Skeletal muscle satellite cell (primary cell): Measurements from ENCODE around the gene ALDH2.
"Not testable (repeated sequence)": the region's sequence is repeated elsewhere in the genome, so short reads cannot be mapped to it uniquely, and the experiment has no call there.

Source experiments
- H3K27me3 ChIP-seq: 2 replicates; pipeline ENCODE4 v1.7.0; 2013; ENCODE audit warnings: low read length; ENCODE audit not compliant: control insufficient read depth, insufficient read depth
- H3K36me3 ChIP-seq: 2 replicates; pipeline ENCODE4 v1.7.0; 2013; ENCODE audit warnings: mild to moderate bottlenecking, control low read depth, low read length; ENCODE audit not compliant: insufficient read depth
- H3K4me1 ChIP-seq: 2 replicates; pipeline ENCODE4 v1.7.0; 2013; ENCODE audit warnings: low read length; ENCODE audit not compliant: control insufficient read depth, insufficient read depth
- H3K4me2 ChIP-seq: 2 replicates; pipeline ENCODE4 v1.7.0; 2013; ENCODE audit warnings: mild to moderate bottlenecking, low read length
- H3K4me3 ChIP-seq: 2 replicates; pipeline ENCODE4 v1.7.0; 2013; ENCODE audit warnings: low read length
- H3K9ac ChIP-seq: 2 replicates; pipeline ENCODE4 v1.7.0; 2013; ENCODE audit warnings: mild to moderate bottlenecking, low read depth, low read length, moderate library complexity
- H3K9me3 ChIP-seq: replicated peaks from 2 replicates; pipeline ENCODE4 v1.7.0; 2013; ENCODE audit warnings: mild to moderate bottlenecking, control low read depth, low read length

The ALDH2 gene

DNA sequence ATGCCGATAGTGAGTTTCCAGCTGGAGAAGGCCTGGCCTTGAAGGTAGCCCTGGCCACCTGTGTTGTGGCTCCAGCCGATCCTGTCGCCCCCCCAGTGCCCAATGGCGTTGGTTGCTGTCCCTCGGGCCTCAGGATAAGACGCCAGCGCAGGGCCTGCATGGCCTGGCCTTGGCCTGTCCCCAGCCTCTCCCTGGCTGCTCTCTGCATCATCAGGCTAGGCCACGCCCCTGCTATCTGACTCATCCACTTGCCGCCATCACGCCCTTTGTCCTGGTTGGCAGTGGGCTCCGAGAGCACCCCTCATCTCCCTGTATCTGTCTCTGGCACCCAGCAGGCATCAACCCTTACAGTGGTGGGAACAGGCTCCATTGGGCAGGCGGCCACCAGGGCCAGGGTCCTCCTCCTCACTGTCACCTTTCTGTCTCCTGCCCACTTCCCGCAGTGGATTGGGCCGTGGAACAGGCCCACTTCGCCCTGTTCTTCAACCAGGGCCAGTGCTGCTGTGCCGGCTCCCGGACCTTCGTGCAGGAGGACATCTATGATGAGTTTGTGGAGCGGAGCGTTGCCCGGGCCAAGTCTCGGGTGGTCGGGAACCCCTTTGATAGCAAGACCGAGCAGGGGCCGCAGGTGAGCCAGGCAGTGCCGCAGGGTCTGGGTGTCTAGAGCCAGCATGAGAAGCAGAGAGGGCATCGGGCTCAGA lies 25.6 kb downstream of the ALDH2 start:
- H3K4me1 ChIP-seq = peaks cover 6% of the 10 kb centered on the region

DNA sequence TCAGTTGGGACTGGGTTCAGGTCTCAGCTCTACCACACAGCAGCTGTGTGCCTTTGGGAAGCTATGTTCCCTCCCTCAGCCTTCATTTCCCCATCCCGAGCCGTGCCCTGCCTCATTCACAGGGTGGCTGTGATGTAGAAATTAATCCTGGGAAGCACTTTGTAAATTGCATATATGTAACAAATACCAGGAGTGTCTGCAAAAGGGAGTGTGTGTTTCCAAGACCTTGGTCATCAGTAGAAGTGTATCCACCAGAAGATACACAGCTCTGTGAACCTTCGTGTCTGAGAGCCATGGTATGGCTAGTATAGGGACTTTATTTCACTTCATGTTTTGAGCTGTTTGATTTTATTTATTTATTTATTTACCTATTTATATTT lies 26.1 kb downstream of the ALDH2 start:
- no peaks in the 10 kb centered on the region for H3K36me3 ChIP-seq

More for the DNA sequence above, 25.6 kb downstream of the ALDH2 start:
- H3K4me3 ChIP-seq = no peak overlapping the region
- H3K36me3 ChIP-seq = no peaks in the 10 kb centered on the region
- H3K9ac ChIP-seq = no peak overlapping the region
- H3K27me3 ChIP-seq = no peaks in the 10 kb centered on the region
- no peak overlapping the region for H3K4me2 ChIP-seq
- H3K9me3 ChIP-seq = no peaks in the 10 kb centered on the region

GRCh38 chr12:111798182-111798581 lies 31.4 kb downstream of the ALDH2 start:
- Histone ChIP-seq H3K27me3 (no peaks in the 10 kb centered on the region), H3K4me1 (no peaks in the 10 kb centered on the region), H3K9me3 (no peaks in the 10 kb centered on the region), H3K36me3 (no peaks in the 10 kb centered on the region), H3K9ac (no peak overlapping the region), H3K4me2 (no peak overlapping the region), H3K4me3 (no peak overlapping the region)

More for the DNA sequence above, 26.1 kb downstream of the ALDH2 start:
- Histone ChIP-seq H3K9me3 (no peaks in the 10 kb centered on the region), H3K4me1 (peaks cover 6% of the 10 kb centered on the region), H3K4me3 (no peak overlapping the region), H3K9ac (no peak overlapping the region), H3K4me2 (no peak overlapping the region), H3K27me3 (no peaks in the 10 kb centered on the region)

DNA sequence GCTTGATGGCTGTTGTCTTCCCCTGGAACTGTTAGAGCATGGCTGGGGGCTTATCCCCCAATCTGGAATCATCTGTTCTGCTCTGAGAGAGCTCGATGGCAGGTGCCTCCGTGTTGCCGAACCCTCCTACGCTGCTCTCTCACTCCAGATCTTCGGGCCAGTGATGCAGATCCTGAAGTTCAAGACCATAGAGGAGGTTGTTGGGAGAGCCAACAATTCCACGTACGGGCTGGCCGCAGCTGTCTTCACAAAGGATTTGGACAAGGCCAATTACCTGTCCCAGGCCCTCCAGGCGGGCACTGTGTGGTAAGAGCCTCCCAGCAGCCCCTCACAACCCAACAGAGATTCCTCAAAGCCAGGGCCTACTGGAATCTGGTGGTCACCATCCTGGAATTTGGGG lies 33.0 kb downstream of the ALDH2 start:
- H3K4me1 ChIP-seq = no peaks in the 10 kb centered on the region
- H3K9ac ChIP-seq = no peak overlapping the region
- H3K4me3 ChIP-seq = no peak overlapping the region
- H3K27me3 ChIP-seq = no peaks in the 10 kb centered on the region
- no peaks in the 10 kb centered on the region for H3K9me3 ChIP-seq
- no peak overlapping the region for H3K4me2 ChIP-seq
- no peaks in the 10 kb centered on the region for H3K36me3 ChIP-seq

- Histone ChIP-seq H3K36me3 (no peaks in the 10 kb centered on the region), H3K9me3 (no peaks in the 10 kb centered on the region), H3K27me3 (no peaks in the 10 kb centered on the region), H3K4me3 (no peak overlapping the region), H3K4me1 (no peaks in the 10 kb centered on the region), H3K9ac (no peak overlapping the region), H3K4me2 (no peak overlapping the region)
These were observed 36.4 kb downstream of the ALDH2 start for GRCh38 chr12:111803038-111803626.

DNA sequence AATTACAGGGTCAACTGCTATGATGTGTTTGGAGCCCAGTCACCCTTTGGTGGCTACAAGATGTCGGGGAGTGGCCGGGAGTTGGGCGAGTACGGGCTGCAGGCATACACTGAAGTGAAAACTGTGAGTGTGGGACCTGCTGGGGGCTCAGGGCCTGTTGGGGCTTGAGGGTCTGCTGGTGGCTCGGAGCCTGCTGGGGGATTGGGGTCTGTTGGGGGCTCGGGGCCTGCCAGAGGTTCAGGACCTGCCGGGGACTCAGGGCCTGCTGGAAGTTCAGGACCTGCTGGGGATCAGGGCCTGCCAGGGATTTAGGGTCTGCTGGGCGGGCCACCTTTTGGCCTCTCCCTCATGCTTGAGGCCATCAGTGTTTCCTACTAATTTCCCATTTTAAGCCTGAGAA lies 37.1 kb downstream of the ALDH2 start:
- Histone ChIP-seq H3K36me3 (no peaks in the 10 kb centered on the region), H3K4me3 (no peak overlapping the region), H3K4me2 (no peak overlapping the region), H3K4me1 (no peaks in the 10 kb centered on the region), H3K27me3 (no peaks in the 10 kb centered on the region), H3K9me3 (no peaks in the 10 kb centered on the region), H3K9ac (no peak overlapping the region)

GRCh38 chr12:111806304-111806703 lies 39.6 kb downstream of the ALDH2 start:
- Histone ChIP-seq H3K4me2 (no peak overlapping the region), H3K9ac (no peak overlapping the region), H3K36me3 (no peaks in the 10 kb centered on the region), H3K9me3 (no peaks in the 10 kb centered on the region), H3K4me3 (no peak overlapping the region), H3K4me1 (no peaks in the 10 kb centered on the region), H3K27me3 (no peaks in the 10 kb centered on the region)

DNA sequence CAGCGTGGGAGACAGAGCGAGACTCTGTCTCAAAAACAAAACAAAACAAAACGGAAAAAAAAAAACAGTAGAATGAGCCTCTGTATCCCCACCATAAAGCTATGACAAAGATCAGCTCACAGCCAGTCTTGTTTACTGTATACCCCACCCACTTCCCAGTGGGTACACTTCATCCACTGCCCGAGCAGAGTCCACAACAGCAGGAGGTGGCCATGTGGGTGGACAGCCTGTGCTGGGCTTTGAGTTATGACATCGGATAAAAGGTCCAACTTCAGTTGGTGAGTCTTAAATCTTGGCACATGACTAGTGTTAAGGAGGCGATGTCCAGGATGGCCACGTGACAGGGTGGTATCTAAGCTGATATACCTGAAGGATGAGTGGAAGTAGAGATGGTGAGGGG lies 40.5 kb downstream of the ALDH2 start:
- Histone ChIP-seq H3K36me3 (no peaks in the 10 kb centered on the region), H3K9me3 (no peaks in the 10 kb centered on the region), H3K4me2 (no peak overlapping the region), H3K9ac (no peak overlapping the region), H3K4me3 (no peak overlapping the region), H3K27me3 (no peaks in the 10 kb centered on the region), H3K4me1 (no peaks in the 10 kb centered on the region)

DNA sequence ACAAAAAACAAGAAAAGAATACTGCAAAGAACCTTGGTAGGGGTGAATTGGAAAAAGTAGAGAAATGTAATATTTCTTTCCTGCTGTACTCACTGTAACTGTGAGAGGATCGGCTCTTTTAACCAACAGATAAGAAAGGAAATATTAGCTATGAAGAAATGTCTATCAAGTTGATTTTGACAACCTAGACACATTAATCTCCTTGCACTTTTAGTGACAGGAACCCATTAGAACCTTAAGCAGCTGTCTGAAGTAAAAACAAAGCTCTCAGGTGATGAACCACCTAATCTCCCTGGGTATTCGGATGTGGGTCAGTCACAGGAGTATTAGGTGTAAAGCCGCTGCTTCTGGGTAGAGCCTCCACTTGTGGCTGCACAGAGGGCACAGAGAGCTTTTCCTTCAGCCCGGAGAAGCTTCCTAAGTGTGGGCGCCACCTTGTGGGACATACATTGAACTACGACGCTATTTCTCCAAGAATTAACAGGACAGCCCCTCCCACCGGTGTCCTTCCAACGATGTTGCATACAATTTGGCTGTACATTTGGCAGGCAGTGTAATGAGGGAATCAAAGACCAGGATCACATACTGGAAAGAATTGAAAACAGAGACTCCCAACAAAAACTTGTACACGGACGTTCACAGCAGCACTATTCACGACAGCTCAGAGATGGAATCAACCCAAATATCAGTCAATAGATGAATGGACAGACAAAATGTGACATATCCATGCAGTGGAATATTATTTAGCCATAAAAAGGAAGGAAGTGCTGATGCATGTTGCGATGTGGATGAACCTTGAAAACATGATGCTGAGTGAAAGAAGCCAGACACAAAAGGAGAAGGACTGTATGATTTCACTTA lies 46.4 kb downstream of the ALDH2 start:
- Histone ChIP-seq H3K4me2 (no peak overlapping the region), H3K9me3 (no peaks in the 10 kb centered on the region), H3K27me3 (peaks cover 13% of the 10 kb centered on the region), H3K9ac (no peak overlapping the region), H3K4me1 (no peaks in the 10 kb centered on the region), H3K36me3 (no peaks in the 10 kb centered on the region), H3K4me3 (no peak overlapping the region)

DNA sequence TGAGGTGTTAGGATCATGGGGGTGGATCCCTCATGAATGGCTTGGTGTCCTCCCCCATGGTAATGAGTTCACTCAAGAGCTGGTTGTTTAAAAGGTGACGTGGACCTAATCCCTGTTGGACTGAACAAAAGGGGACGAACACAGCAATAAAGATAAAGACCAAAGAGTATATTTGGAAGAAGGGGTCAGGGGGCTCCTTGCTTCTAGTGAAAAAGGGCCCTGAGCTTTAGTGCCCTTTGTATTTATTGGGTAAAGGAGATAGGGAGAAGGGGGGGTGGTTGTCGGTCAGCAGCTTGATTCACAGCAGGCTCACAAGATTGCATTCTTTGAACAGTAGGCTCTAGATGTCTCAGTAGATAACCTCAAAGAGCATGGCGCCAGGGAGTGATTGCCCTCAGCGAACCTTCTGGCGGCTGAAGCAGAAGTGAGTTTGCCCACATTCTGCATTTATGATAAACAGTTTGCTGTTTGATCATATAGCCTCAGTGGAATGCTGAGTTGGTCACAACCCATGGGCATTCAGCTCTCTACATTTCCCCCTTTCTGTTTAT lies 49.4 kb downstream of the ALDH2 start:
- Histone ChIP-seq H3K4me3 (no peak overlapping the region), H3K27me3 (peaks cover 25% of the 10 kb centered on the region), H3K4me2 (no peak overlapping the region), H3K9ac (no peak overlapping the region), H3K36me3 (no peaks in the 10 kb centered on the region), H3K9me3 (no peaks in the 10 kb centered on the region), H3K4me1 (no peaks in the 10 kb centered on the region)

DNA sequence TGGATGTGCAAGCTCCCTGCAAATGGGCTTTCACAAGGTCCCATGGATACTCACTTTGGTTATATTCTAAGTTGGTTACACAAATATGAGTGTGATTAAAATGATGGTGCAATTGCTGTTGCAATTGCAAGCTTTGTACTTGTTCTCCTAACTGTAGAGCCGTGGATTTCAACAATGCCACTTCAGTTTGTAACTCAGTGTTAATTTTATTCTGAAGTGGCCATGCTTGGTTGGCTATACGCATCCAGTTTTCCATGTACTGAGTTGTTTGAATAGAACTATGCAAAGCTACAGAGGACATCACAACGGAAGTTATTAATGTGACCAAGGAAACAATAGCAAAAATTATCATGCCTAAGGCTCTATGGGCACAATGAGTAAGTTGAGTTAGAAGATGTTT lies 50.2 kb downstream of the ALDH2 start:
- not testable (repeated sequence) for H3K4me2 ChIP-seq, H3K4me1 ChIP-seq, H3K4me3 ChIP-seq, H3K9me3 ChIP-seq, H3K9ac ChIP-seq, H3K36me3 ChIP-seq
- peaks cover 31% of the 10 kb centered on the region for H3K27me3 ChIP-seq
